HEK293 (cell line): ENCODE data around the gene CDK6.

Source experiments
- CTCF ChIA-PET: fragments of 350-600 bp; formaldehyde crosslinking; extraction: SDS; loops from one replicate; lab custom pipeline; 2021; ENCODE audit warnings: antibody characterized with exemption; lab: Yijun Ruan, JAX
- POLR2A ChIA-PET: fragments of 300-600 bp; formaldehyde crosslinking; extraction: SDS; loops from one replicate; lab custom pipeline; 2020; ENCODE audit warnings: antibody characterized with exemption, inconsistent platforms; lab: Yijun Ruan, JAX
- H3K27ac ChIP-seq: fragments of 200-500 bp; sonication (Bioruptor generic); 2 replicates; pipeline ENCODE4 v1.5.1; 2014; ENCODE audit warnings: low read depth, low read length, control low read depth, inconsistent platforms; ENCODE audit errors: extremely low read depth
- H3K36me3 ChIP-seq, 2 experiments: fragments of 200-500 bp in 1 of 2; sonication (Bioruptor generic) in 1 of 2; 1 replicate in 1 of 2; 2 replicates in 1 of 2; pipeline ENCODE4 v1.5.1; 2014 to 2017; ENCODE audit warnings: inconsistent platforms in 2 of 2, low read length in 2 of 2; ENCODE audit not compliant: control insufficient read depth in 2 of 2, insufficient read depth in 1 of 2
- H3K4me1 ChIP-seq: fragments of 200-500 bp; sonication (Bioruptor generic); 2 replicates; pipeline ENCODE4 v1.5.1; 2014; ENCODE audit warnings: mild to moderate bottlenecking, low read length, inconsistent platforms; ENCODE audit not compliant: control insufficient read depth, insufficient read depth
- H3K4me3 ChIP-seq: 2 replicates; pipeline ENCODE4 v1.5.1; 2011; ENCODE audit warnings: low read depth, mild to moderate bottlenecking, control low read depth, low read length, moderate library complexity
- H3K9me3 ChIP-seq: fragments of 200-500 bp; sonication (Bioruptor generic); 2 replicates; pipeline ENCODE4 v1.5.1; 2014; ENCODE audit warnings: low read depth, low read length, inconsistent platforms; ENCODE audit not compliant: control insufficient read depth, insufficient read depth
- EGR2 ChIP-seq: fragments of 450-650 bp; formaldehyde crosslinking; IDR thresholded peaks from 2 replicates; pipeline ENCODE4 v1.5.1; 2016; ENCODE audit warnings: low read depth, missing biosample characterization, missing genetic modification characterization
- KLF8 ChIP-seq: fragments of 450-650 bp; formaldehyde crosslinking; IDR thresholded peaks from 2 replicates; pipeline ENCODE4 v1.5.1; 2016; ENCODE audit warnings: missing biosample characterization, missing genetic modification characterization
- PRDM2 ChIP-seq: fragments of 450-650 bp; formaldehyde crosslinking; IDR thresholded peaks from 2 replicates; pipeline ENCODE4 v1.5.1; 2016; ENCODE audit warnings: missing biosample characterization, missing genetic modification characterization, borderline replicate concordance
- SALL2 ChIP-seq: fragments of 450-650 bp; formaldehyde crosslinking; IDR thresholded peaks from 2 replicates; pipeline ENCODE4 v1.5.0; 2017; ENCODE audit warnings: missing biosample characterization, mild to moderate bottlenecking, missing genetic modification characterization, borderline replicate concordance
- SCRT1 ChIP-seq: fragments of 450-650 bp; formaldehyde crosslinking; IDR thresholded peaks from 2 replicates; pipeline ENCODE4 v1.5.1; 2016; ENCODE audit warnings: missing biosample characterization, missing genetic modification characterization, borderline replicate concordance
- SP3 ChIP-seq: fragments of 450-650 bp; formaldehyde crosslinking; IDR thresholded peaks from 2 replicates; pipeline ENCODE4 v1.5.1; 2016; ENCODE audit warnings: missing biosample characterization, missing genetic modification characterization
- ZBTB26 ChIP-seq: fragments of 450-650 bp; formaldehyde crosslinking; optimal IDR thresholded peaks from 2 replicates; pipeline ENCODE3; 2016; ENCODE audit warnings: missing biosample characterization, mild to moderate bottlenecking, missing genetic modification characterization
- ZBTB6 ChIP-seq: fragments of 450-650 bp; formaldehyde crosslinking; IDR thresholded peaks from 2 replicates; pipeline ENCODE4 v1.5.1; 2017; ENCODE audit warnings: missing biosample characterization, missing genetic modification characterization
- ZBTB7A ChIP-seq: fragments of 450-650 bp; formaldehyde crosslinking; IDR thresholded peaks from 2 replicates; pipeline ENCODE4 v1.5.1; 2016; ENCODE audit warnings: low read depth, missing biosample characterization, missing genetic modification characterization
- ZNF114 ChIP-seq: fragments of 450-650 bp; formaldehyde crosslinking; IDR thresholded peaks from 2 replicates; pipeline ENCODE4 v1.5.0; 2017; ENCODE audit warnings: missing biosample characterization, missing genetic modification characterization
- ZNF223 ChIP-seq: fragments of 450-650 bp; formaldehyde crosslinking; IDR thresholded peaks from 2 replicates; pipeline ENCODE4 v1.5.1; 2016; ENCODE audit warnings: missing biosample characterization, missing genetic modification characterization
- ZNF248 ChIP-seq: fragments of 450-650 bp; formaldehyde crosslinking; IDR thresholded peaks from 2 replicates; pipeline ENCODE4 v1.5.1; 2017; ENCODE audit warnings: missing biosample characterization, missing genetic modification characterization
- ZNF426 ChIP-seq: fragments of 450-650 bp; formaldehyde crosslinking; IDR thresholded peaks from 2 replicates; pipeline ENCODE4 v1.5.1; 2017; ENCODE audit warnings: missing biosample characterization, missing genetic modification characterization, mild to moderate bottlenecking, inconsistent platforms, moderate library complexity
- ZNF639 ChIP-seq: fragments of 450-650 bp; formaldehyde crosslinking; IDR thresholded peaks from 2 replicates; pipeline ENCODE4 v1.5.1; 2016; ENCODE audit warnings: missing biosample characterization, missing genetic modification characterization
- ZNF692 ChIP-seq: fragments of 450-650 bp; formaldehyde crosslinking; IDR thresholded peaks from 2 replicates; pipeline ENCODE4 v1.5.1; 2016; ENCODE audit warnings: missing biosample characterization, missing genetic modification characterization
- ZNF704 ChIP-seq: fragments of 450-650 bp; formaldehyde crosslinking; IDR thresholded peaks from 2 replicates; pipeline ENCODE4 v1.5.1; 2016; ENCODE audit warnings: missing biosample characterization, missing genetic modification characterization
- ZNF707 ChIP-seq: fragments of 450-650 bp; formaldehyde crosslinking; IDR thresholded peaks from 2 replicates; pipeline ENCODE4 v1.5.1; 2016; ENCODE audit warnings: missing biosample characterization, missing genetic modification characterization
- ZNF791 ChIP-seq: fragments of 450-650 bp; formaldehyde crosslinking; IDR thresholded peaks from 2 replicates; pipeline ENCODE4 v1.5.1; 2016; ENCODE audit warnings: missing biosample characterization, missing genetic modification characterization

The CDK6 gene

GRCh38 chr7:92808635-92809034 is 27.7 kb downstream of the CDK6 start (continued):
- TF ChIP-seq ZBTB6, result no peak
- no peak for TF ChIP-seq SP3
- no peak for TF ChIP-seq ZNF704
- no peak for TF ChIP-seq ZBTB7A
- TF ChIP-seq PRDM2 (tag by site-specific recombination), result no peak
- no peak for TF ChIP-seq ZBTB26 (tag by site-specific recombination)
- TF ChIP-seq ZNF692 (tag by site-specific recombination), result no peak
- TF ChIP-seq ZNF223 (tag by site-specific recombination), result no peak
- TF ChIP-seq, all 188 proteins: peak for 0

- no peaks in the 10 kb centered on the region for H3K36me3 ChIP-seq
- no peaks in the 10 kb centered on the region for H3K9me3 ChIP-seq
- no peak overlapping the region for H3K4me3 ChIP-seq
- no peak overlapping the region for H3K27ac ChIP-seq
- ChIA-PET CTCF (no interaction called here), POLR2A (no interaction called here)
- TF ChIP-seq ZNF791, result no peak
- TF ChIP-seq SCRT1 (tag by site-specific recombination), result no peak
- TF ChIP-seq ZNF639 (tag by site-specific recombination), result no peak
- TF ChIP-seq SALL2 (tag by site-specific recombination), result no peak
- no peak for TF ChIP-seq ZNF707 (tag by site-specific recombination)
- no peak for TF ChIP-seq ZNF248 (tag by site-specific recombination)
- no peak for TF ChIP-seq EGR2 (tag by site-specific recombination)
- no peak for TF ChIP-seq ZNF114 (tag by site-specific recombination)
- TF ChIP-seq ZNF426 (tag by site-specific recombination), result no peak
- no peak for TF ChIP-seq KLF8 (tag by site-specific recombination)
- peaks cover 7% of the 10 kb centered on the region for H3K4me1 ChIP-seq
These were observed 28.4 kb downstream of the CDK6 start for GRCh38 chr7:92808006-92808405.
